BJ (cell line): Measurements from ENCODE around the gene FIZ1. TPM values are rescaled to one million over a fixed set of nuclear protein-coding genes. Genes with fewer than 3 reads are reported as not detected.
A peak's percentile ranks its signal among the peaks of the same experiment; 100 is the strongest.

Experiments
- CTCF ChIA-PET: fragments of 350-600 bp; formaldehyde crosslinking; extraction: SDS; loops from one replicate; lab custom pipeline; 2021; ENCODE audit warnings: antibody characterized with exemption, inconsistent platforms; lab: Yijun Ruan, JAX
- POLR2A ChIA-PET: fragments of 300-600 bp; sonication (Branson Sonifier 250); formaldehyde crosslinking; extraction: SDS; loops from one replicate; lab custom pipeline; 2021; ENCODE audit warnings: antibody characterized with exemption; lab: Charles Lee
- DNase-seq: peaks from one replicate; pipeline ENCODE4 v3.0.0-alpha.2; 2011; ENCODE audit warnings: low read depth
- H3K27me3 ChIP-seq: 2 replicates; pipeline ENCODE4 v1.6.0; 2011; ENCODE audit warnings: low read length; ENCODE audit not compliant: control insufficient read depth, insufficient read depth
- H3K36me3 ChIP-seq: 2 replicates; pipeline ENCODE4 v1.5.1; 2011; ENCODE audit warnings: low read length; ENCODE audit not compliant: control insufficient read depth, insufficient read depth
- H3K4me3 ChIP-seq: 2 replicates; pipeline ENCODE4 v1.5.1; 2011; ENCODE audit warnings: low read depth, mild to moderate bottlenecking, control low read depth, low read length
- polyA plus RNA-seq: library from polyadenylated mRNA; depleted of rRNA; stranded (reverse); fragments of >200 nt; gene quantifications from 2 replicates; pipeline ENCODE4 v1.2.3, GENCODE V29; 2011
- TF ChIP-seq, protein P1 (sequence below): IDR thresholded peaks from 2 replicates; pipeline ENCODE4 v1.5.1; 2011; ENCODE audit warnings: low read depth, mild to moderate bottlenecking, control low read depth, inconsistent platforms, low read length, moderate library complexity; ENCODE audit not compliant: insufficient read depth

FIZ1 gene
- polyA plus RNA-seq, 1 experiment: 4.0 TPM

DNA sequence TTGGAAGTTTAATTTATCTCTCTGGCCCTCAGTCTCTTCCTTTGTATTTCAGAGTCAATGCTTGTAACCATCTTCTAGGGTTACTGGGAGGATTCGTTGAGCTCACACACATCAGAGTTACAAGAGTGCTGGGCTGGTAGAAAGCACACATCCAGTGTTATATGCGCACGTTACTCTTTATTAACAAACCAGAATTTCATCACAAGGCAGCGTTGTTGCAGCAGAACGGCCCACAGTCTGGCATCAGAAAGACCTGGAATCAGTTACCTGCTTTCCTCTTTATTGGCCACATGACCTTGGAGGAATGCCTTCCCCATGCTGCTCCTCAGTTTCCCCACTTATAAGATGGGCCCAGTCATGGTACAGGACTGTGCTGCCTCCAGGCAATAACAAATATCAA is 10.0 kb upstream of the FIZ1 start:
- POLR2A ChIA-PET: no interaction called here

DNA sequence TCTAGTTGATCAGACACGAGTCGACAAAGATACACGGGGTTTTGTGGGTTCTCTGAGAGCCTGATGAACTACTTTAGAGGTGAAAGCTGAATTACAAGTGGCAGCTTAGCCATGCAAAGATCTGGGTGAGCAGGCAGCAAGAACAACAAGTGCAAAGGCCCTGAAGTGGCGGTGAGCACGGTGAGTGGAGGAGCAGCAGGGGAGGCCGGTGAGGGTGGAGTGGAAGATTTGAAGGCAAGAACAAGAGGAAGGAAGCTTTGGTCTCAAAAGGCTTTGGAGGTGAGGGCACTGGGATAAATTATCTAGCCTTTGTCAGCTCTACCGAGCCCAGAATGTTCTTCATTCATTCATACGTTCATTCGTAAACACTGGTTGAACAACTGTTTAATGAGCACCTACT is 7.5 kb upstream of the FIZ1 start:
- Histone ChIP-seq H3K4me3 (no peak overlapping the region), H3K36me3 (peaks cover 6% of the 10 kb centered on the region; the same call in 1 of the 2 replicates), H3K27me3 (no peaks in the 10 kb centered on the region)
- POLR2A ChIA-PET: no interaction called here
- CTCF ChIA-PET: interaction anchor here (0.6 to 2.4 kb wide), 24 partner anchors 12 to 1468 kb away, joined by 3 to 40 read pairs (median 6); partner anchors contain the start of genes ZNF579 and ZNF784
- no peak for DNase-seq
- TF ChIP-seq, protein P1, sequence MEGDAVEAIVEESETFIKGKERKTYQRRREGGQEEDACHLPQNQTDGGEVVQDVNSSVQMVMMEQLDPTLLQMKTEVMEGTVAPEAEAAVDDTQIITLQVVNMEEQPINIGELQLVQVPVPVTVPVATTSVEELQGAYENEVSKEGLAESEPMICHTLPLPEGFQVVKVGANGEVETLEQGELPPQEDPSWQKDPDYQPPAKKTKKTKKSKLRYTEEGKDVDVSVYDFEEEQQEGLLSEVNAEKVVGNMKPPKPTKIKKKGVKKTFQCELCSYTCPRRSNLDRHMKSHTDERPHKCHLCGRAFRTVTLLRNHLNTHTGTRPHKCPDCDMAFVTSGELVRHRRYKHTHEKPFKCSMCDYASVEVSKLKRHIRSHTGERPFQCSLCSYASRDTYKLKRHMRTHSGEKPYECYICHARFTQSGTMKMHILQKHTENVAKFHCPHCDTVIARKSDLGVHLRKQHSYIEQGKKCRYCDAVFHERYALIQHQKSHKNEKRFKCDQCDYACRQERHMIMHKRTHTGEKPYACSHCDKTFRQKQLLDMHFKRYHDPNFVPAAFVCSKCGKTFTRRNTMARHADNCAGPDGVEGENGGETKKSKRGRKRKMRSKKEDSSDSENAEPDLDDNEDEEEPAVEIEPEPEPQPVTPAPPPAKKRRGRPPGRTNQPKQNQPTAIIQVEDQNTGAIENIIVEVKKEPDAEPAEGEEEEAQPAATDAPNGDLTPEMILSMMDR: no peak

More for the DNA sequence above, 10.0 kb upstream of the FIZ1 start:
- TF ChIP-seq, protein P1: no peak
- Histone ChIP-seq H3K4me3 (no peak overlapping the region), H3K36me3 (peaks cover 7% of the 10 kb centered on the region; the same call in 1 of the 2 replicates), H3K27me3 (no peaks in the 10 kb centered on the region)
- CTCF ChIA-PET: interaction anchor here (0.5 kb wide), 1 partner anchor 442 kb away, joined by 4 read pairs; no protein-coding TSS in a partner anchor
- DNase-seq: no peak

DNA sequence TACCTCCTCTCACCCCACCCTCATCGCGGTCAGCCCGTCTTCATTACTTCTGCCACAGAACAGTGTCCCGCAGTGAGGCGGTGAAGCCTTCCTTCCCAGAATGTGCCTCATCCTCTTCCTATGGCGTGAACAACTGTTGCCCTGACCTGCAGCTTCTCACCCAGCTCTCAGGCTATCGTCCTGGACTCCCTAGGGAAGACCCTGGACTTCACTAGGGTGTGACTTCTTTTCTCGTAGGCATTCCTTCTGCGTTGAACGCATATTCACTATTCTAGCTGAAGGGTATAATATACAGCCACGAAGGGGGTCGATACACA is 7.1 kb upstream of the FIZ1 start:
- H3K4me3 ChIP-seq: peak overlapping the region; percentile 90
- no peaks in the 10 kb centered on the region for H3K27me3 ChIP-seq
- H3K36me3 ChIP-seq: peaks cover 6% of the 10 kb centered on the region; the same call in 1 of the 2 replicates
- TF ChIP-seq, protein P1: no peak
- POLR2A ChIA-PET: no interaction called here
- no peak for DNase-seq
- CTCF ChIA-PET: interaction anchor here (0.6 to 2.4 kb wide), 27 partner anchors 12 to 1467 kb away, joined by 3 to 40 read pairs (median 4); partner anchors contain the start of genes ZNF579 and ZNF784

DNA sequence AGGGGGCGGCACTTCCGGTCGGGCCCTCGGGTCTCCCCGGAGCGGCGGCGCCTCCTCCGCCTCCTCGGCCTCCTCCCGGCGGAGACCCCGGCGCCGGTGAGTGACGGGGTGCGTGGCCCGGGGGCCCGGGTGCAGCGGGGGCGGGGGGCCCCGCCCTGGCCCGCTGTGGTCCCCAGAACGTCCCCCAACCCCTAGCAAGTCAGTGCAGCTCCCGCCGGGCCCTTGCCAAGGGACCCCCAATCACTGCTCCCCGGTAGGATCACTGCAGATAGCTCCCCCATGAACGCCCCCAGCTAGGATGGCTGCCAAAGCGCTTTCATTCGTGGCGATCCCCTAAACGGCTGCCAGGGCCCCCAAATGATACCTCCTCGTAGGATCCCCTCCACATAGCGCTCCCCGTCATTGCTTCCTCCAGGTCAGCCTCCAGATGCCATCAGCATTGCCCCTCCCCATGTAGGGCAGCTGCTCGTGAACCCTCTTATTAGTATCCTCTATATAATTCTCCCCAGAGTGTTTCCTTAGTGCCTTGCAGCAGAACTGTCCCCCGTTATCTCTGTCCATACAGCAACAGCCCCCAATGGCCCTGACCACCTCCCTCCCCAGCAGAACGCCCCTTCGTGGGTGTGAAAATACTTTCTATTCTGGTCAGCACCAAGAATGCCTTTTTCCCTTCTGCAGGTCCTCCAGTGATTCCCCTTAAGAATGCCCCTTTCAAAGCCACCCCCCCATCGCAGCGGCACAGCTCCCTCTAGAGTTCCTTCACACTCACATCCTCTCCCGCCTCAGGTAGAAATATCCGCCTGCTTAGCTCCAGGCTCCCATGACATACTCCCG is 6.5 kb upstream of the FIZ1 start, which contains the start of gene ZNF865:
Gene ZNF865, plus strand, starts transcription at position 11 of the 834 bp plus-strand sequence. CDS start 7,972 bp downstream, outside the sequence.
- ChIA-PET CTCF (interaction anchor here (0.6 to 2.4 kb wide), 28 partner anchors 13 to 1467 kb away, joined by 3 to 40 read pairs (median 4); partner anchors contain the start of genes ZNF579 and ZNF784), POLR2A (no interaction called here)
- DNase-seq: no peak
- Histone ChIP-seq H3K4me3 (peak within 1 kb of the TSS; percentile 90), H3K27me3 (no peaks in the 10 kb centered on the region), H3K36me3 (peaks cover 6% of the 10 kb centered on the region; the same call in 1 of the 2 replicates)
- TF ChIP-seq, protein P1: peak; percentile 88

DNA sequence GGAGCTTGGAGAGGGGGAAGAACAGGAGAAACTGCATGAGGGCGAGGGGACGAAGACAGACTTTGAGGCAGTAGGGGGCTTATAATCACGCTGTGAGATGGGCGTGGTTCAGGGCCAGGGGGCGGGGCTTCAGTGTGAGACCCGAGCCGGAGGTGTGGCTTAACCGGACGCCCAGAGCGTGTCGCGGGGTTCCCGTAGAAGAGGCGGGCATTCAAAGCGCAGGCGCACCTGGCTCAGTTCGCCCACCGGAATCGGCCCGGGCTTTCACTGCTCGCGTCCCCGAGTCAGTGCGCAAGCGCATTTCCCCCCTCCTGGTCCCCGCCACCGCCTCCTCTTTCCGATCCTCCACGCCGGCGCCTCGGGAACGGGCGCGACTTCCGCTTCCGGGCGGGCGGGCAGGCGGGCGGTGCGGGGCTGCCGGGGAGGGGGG is 5.9 kb upstream of the FIZ1 start:
- POLR2A ChIA-PET: no interaction called here

More for the DNA sequence above, 5.9 kb upstream of the FIZ1 start:
- TF ChIP-seq, protein P1: no peak
- Histone ChIP-seq H3K36me3 (peaks cover 4% of the 10 kb centered on the region; the same call in 1 of the 2 replicates), H3K27me3 (no peaks in the 10 kb centered on the region), H3K4me3 (peak overlapping the region; percentile 90)
- CTCF ChIA-PET: interaction anchor here (0.9 to 2.4 kb wide), 19 partner anchors 14 to 464 kb away, joined by 3 to 40 read pairs (median 8); partner anchors contain the start of gene ZNF784
- peak; percentile 83 for DNase-seq
